H1 (cell line): ENCODE results near the gene CCDC171. TPM values are rescaled to one million over a fixed set of nuclear protein-coding genes. Genes with fewer than 3 reads are reported as not detected.

ENCODE experiments used
- CTCF ChIA-PET: fragments of 300-600 bp; sonication (Branson Sonifier 250); formaldehyde crosslinking; loops from one replicate; lab custom pipeline; 2021; ENCODE audit not compliant: partially characterized antibody; lab: Charles Lee
- POLR2A ChIA-PET: fragments of 300-600 bp; sonication (Branson Sonifier 250); formaldehyde crosslinking; loops from one replicate; lab custom pipeline; 2021; ENCODE audit warnings: inconsistent platforms; ENCODE audit not compliant: partially characterized antibody; lab: Charles Lee
- DNase-seq, 2 experiments: peaks; one replicate each; pipeline versions ENCODE4 v3.0.0 to v3.0.0-alpha.2; 2010 to 2022; ENCODE audit warnings: low spot score in 2 of 2, low read depth in 1 of 2, mixed read lengths in 1 of 2
- FAIRE-seq: peaks from 2 replicates; lab custom pipeline; 2011; peaks lifted over from hg19 to GRCh38; lab: Jason Lieb, UNC
- H2AFZ ChIP-seq: 2 replicates; pipeline ENCODE4 v1.8.1; 2012; ENCODE audit warnings: low read length, inconsistent platforms
- H2AK5ac ChIP-seq: 2 replicates; pipeline ENCODE4 v1.6.1; 2013; ENCODE audit warnings: low read depth, low read length
- H2BK120ac ChIP-seq: replicated peaks from 2 replicates; pipeline ENCODE3; 2013; ENCODE audit warnings: low read depth, low read length, inconsistent platforms
- H2BK12ac ChIP-seq: 2 replicates; pipeline ENCODE4 v1.6.1; 2013; ENCODE audit warnings: low read depth, low read length
- H2BK15ac ChIP-seq: 2 replicates; pipeline ENCODE4 v1.6.1; 2013; ENCODE audit warnings: low read length
- H2BK20ac ChIP-seq: 2 replicates; pipeline ENCODE4 v1.6.1; 2013; ENCODE audit warnings: low read length
- H2BK5ac ChIP-seq: 2 replicates; pipeline ENCODE4 v1.6.1; 2013; ENCODE audit warnings: low read depth, low read length
- H3K14ac ChIP-seq: 2 replicates; pipeline ENCODE4 v1.6.1; 2013; ENCODE audit warnings: inconsistent platforms; ENCODE audit not compliant: insufficient read length
- H3K18ac ChIP-seq: 2 replicates; pipeline ENCODE4 v1.6.1; 2013; ENCODE audit warnings: low read length; ENCODE audit errors: extremely low read depth
- H3K23ac ChIP-seq: 2 replicates; pipeline ENCODE4 v1.6.1; 2013; ENCODE audit warnings: inconsistent platforms; ENCODE audit not compliant: insufficient read length
- H3K23me2 ChIP-seq: 2 replicates; pipeline ENCODE4 v1.6.1; 2013; ENCODE audit warnings: low read depth, low read length
- H3K27ac ChIP-seq: 2 replicates; pipeline ENCODE4 v1.6.1; 2011; ENCODE audit warnings: low read depth, low read length, inconsistent platforms
- H3K27me3 ChIP-seq, 4 experiments: replicated peaks in 1 of 4; 1 replicate in 1 of 4; 2 replicates in 3 of 4; pipeline versions ENCODE4 v1.6.1 to v1.8.1; 2011 to 2013; ENCODE audit warnings: low read length in 3 of 4, mild to moderate bottlenecking in 3 of 4, inconsistent platforms in 2 of 4, mixed read lengths in 2 of 4, moderate library complexity in 1 of 4; ENCODE audit not compliant: control insufficient read depth in 3 of 4, insufficient read depth in 3 of 4; ENCODE audit errors: extremely low read depth in 1 of 4
- H3K36me3 ChIP-seq, 4 experiments: 2 replicates each; pipeline versions ENCODE4 v1.6.1 to v1.8.1; 2011 to 2013; ENCODE audit warnings: mild to moderate bottlenecking in 4 of 4, low read length in 3 of 4, moderate library complexity in 2 of 4, control low read depth in 1 of 4, inconsistent platforms in 1 of 4; ENCODE audit not compliant: insufficient read depth in 4 of 4, control insufficient read depth in 2 of 4
- H3K4ac ChIP-seq: replicated peaks from 2 replicates; pipeline ENCODE3; 2013; ENCODE audit warnings: low read length, low read depth, mixed read lengths, inconsistent platforms; ENCODE audit not compliant: insufficient read length
- H3K4me1 ChIP-seq, 4 experiments: replicated peaks in 1 of 4; 1 replicate in 1 of 4; 2 replicates in 3 of 4; pipeline versions ENCODE4 v1.6.1 to v1.8.1; 2011 to 2013; ENCODE audit warnings: low read length in 3 of 4, inconsistent platforms in 2 of 4, mixed read lengths in 1 of 4; ENCODE audit not compliant: insufficient read depth in 4 of 4, control insufficient read depth in 3 of 4
- H3K4me2 ChIP-seq, 2 experiments: 2 replicates each; pipeline versions ENCODE4 v1.6.1 to v1.8.1; 2011 to 2013; ENCODE audit warnings: low read depth in 2 of 2, low read length in 2 of 2, control low read depth in 1 of 2, inconsistent platforms in 1 of 2, mild to moderate bottlenecking in 1 of 2; ENCODE audit not compliant: insufficient read depth in 1 of 2
- H3K4me3 ChIP-seq, 4 experiments: fragments of 200-600, 300-600 bp in 1 of 4; sonication (generic), shearing (Covaris generic), sonication (Bioruptor Twin) in 1 of 4; 2 replicates each; pipeline versions ENCODE4 v1.5.1 to v1.8.1; 2011 to 2016; ENCODE audit warnings: low read length in 4 of 4, low read depth in 3 of 4, control low read depth in 2 of 4, inconsistent platforms in 2 of 4, mild to moderate bottlenecking in 2 of 4, mixed read lengths in 1 of 4, moderate library complexity in 1 of 4; ENCODE audit not compliant: insufficient read depth in 2 of 4; ENCODE audit errors: extremely low read depth in 1 of 4
- H3K56ac ChIP-seq: replicated peaks from 2 replicates; pipeline ENCODE3; 2013; ENCODE audit warnings: low read depth, mild to moderate bottlenecking, mixed read lengths, low read length, inconsistent platforms; ENCODE audit not compliant: insufficient read length
- H3K79me1 ChIP-seq: 2 replicates; pipeline ENCODE4 v1.6.1; 2013; ENCODE audit warnings: low read depth, low read length, control low read depth
- H3K79me2 ChIP-seq, 2 experiments: 2 replicates each; pipeline versions ENCODE4 v1.6.1 to v1.8.1; 2012 to 2013; ENCODE audit warnings: low read length in 2 of 2, mild to moderate bottlenecking in 2 of 2, inconsistent platforms in 1 of 2; ENCODE audit not compliant: insufficient read depth in 2 of 2, control insufficient read depth in 1 of 2
- H3K9ac ChIP-seq, 4 experiments: replicated peaks in 1 of 4; 1 replicate in 1 of 4; 2 replicates in 3 of 4; pipeline versions ENCODE4 v1.6.1 to v1.8.1; 2011 to 2013; ENCODE audit warnings: low read depth in 3 of 4, low read length in 3 of 4, control low read depth in 2 of 4, mild to moderate bottlenecking in 2 of 4, moderate library complexity in 2 of 4, inconsistent platforms in 1 of 4; ENCODE audit errors: extremely low read depth in 1 of 4
- H3K9me3 ChIP-seq, 2 experiments: 2 replicates each; pipeline versions ENCODE4 v1.6.1 to v1.8.1; 2012 to 2013; ENCODE audit warnings: mild to moderate bottlenecking in 2 of 2, moderate library complexity in 2 of 2, control low read depth in 1 of 2, inconsistent platforms in 1 of 2, low read depth in 1 of 2, low read length in 1 of 2, mixed read lengths in 1 of 2; ENCODE audit not compliant: insufficient read depth in 2 of 2
- H4K20me1 ChIP-seq, 2 experiments: replicated peaks in 1 of 2; 2 replicates each; pipeline versions ENCODE3 to v1.8.1; 2011 to 2013; ENCODE audit warnings: inconsistent platforms in 2 of 2, low read length in 2 of 2, mild to moderate bottlenecking in 1 of 2; ENCODE audit not compliant: insufficient read depth in 2 of 2, control insufficient read depth in 1 of 2
- H4K5ac ChIP-seq: 2 replicates; pipeline ENCODE4 v1.6.1; 2013; ENCODE audit warnings: low read length, low read depth, mixed read lengths, inconsistent platforms; ENCODE audit not compliant: insufficient read length
- H4K8ac ChIP-seq: 2 replicates; pipeline ENCODE4 v1.8.0; 2013; ENCODE audit warnings: mild to moderate bottlenecking, moderate library complexity, low read length, inconsistent platforms; ENCODE audit not compliant: insufficient read depth; ENCODE audit errors: extremely low read depth
- H4K91ac ChIP-seq: replicated peaks from 2 replicates; pipeline ENCODE3; 2013; ENCODE audit warnings: low read length, mixed read lengths, inconsistent platforms; ENCODE audit not compliant: insufficient read length
- ASH2L ChIP-seq: fragments of 200-600, 300-600 bp; sonication (generic); IDR thresholded peaks from one replicate; pipeline ENCODE4 v1.7.1; 2017; ENCODE audit warnings: low read length
- BACH1 ChIP-seq: IDR thresholded peaks from 2 replicates; pipeline ENCODE4 v1.6.1; 2012; ENCODE audit warnings: low read length, improper control_type of control experiment
- POLR2AphosphoS5 ChIP-seq: IDR thresholded peaks from 2 replicates; pipeline ENCODE4 v1.6.1; 2011; ENCODE audit warnings: low read depth, low read length
- POU5F1 ChIP-seq: IDR thresholded peaks from 2 replicates; pipeline ENCODE4 v1.6.1; 2011; ENCODE audit warnings: low read depth, mild to moderate bottlenecking, low read length, moderate library complexity
- RBBP5 ChIP-seq: IDR thresholded peaks from 2 replicates; pipeline ENCODE4 v1.7.1; 2012; ENCODE audit warnings: low read depth, mild to moderate bottlenecking, inconsistent platforms, low read length, moderate library complexity, borderline replicate concordance
- RNF2 ChIP-seq: fragments of 200-900, 300-1000 bp; sonication (generic); IDR thresholded peaks from 2 replicates; pipeline ENCODE4 v1.7.1; 2016; ENCODE audit warnings: borderline replicate concordance, low read depth, mild to moderate bottlenecking, antibody characterized with exemption, low read length; ENCODE audit not compliant: poor library complexity, severe bottlenecking; ENCODE audit errors: missing control alignments
- RXRA ChIP-seq: IDR thresholded peaks from 2 replicates; pipeline ENCODE4 v1.6.1; 2011; ENCODE audit warnings: low read depth, mild to moderate bottlenecking, low read length, moderate library complexity; ENCODE audit not compliant: insufficient read depth
- SAP30 ChIP-seq: fragments of 300-600 bp; sonication (generic); IDR thresholded peaks from 2 replicates; pipeline ENCODE4 v1.7.1; 2012; ENCODE audit warnings: low read length, moderate library complexity, mild to moderate bottlenecking, inconsistent platforms; ENCODE audit not compliant: insufficient read depth, insufficient replicate concordance
- SP2 ChIP-seq: IDR thresholded peaks from 2 replicates; pipeline ENCODE4 v1.6.1; 2012; ENCODE audit warnings: mild to moderate bottlenecking, low read length, inconsistent platforms
- TCF12 ChIP-seq: IDR thresholded peaks from 2 replicates; pipeline ENCODE4 v1.6.1; 2011; ENCODE audit warnings: low read depth, mild to moderate bottlenecking, low read length
- YY1 ChIP-seq: IDR thresholded peaks from 2 replicates; pipeline ENCODE4 v1.6.1; 2011; ENCODE audit warnings: low read depth, mild to moderate bottlenecking, low read length
- ZNF274 ChIP-seq: IDR thresholded peaks from 2 replicates; pipeline ENCODE4 v1.7.0; 2012; ENCODE audit warnings: low read length, borderline replicate concordance; ENCODE audit errors: extremely low read depth
- WGBS, 2 experiments: shearing (Covaris generic) in 1 of 2; methylation state at CpG; one replicate each; pipeline versions ENCODE4 v1.1.6 to v1.1.7; 2013 to 2015; ENCODE audit warnings: low lambda C conversion rate in 2 of 2, mixed read lengths in 2 of 2, inconsistent platforms in 1 of 2, low coverage in 1 of 2, missing lambda C conversion rate in 1 of 2; ENCODE audit not compliant: insufficient replicate concordance in 2 of 2, insufficient coverage in 1 of 2, insufficient read length in 1 of 2; ENCODE audit errors: extremely low coverage in 1 of 2, missing lambda C conversion rate in 1 of 2; 5-methylcytosine and 5-hydroxymethylcytosine counted together
- polyA plus RNA-seq, 7 experiments: library from polyadenylated mRNA; depleted of rRNA in 3 of 7; stranded (reverse) in 5 of 7; unstranded in 2 of 7; fragments of >200 nt in 5 of 7; fragments of 200-250 nt in 2 of 7; gene quantifications; 1 replicate in 5 of 7; 2 replicates in 1 of 7; 4 replicates in 1 of 7; pipeline versions ENCODE4 v1.2.1 to v1.2.3, GENCODE V29; 2011 to 2013; ENCODE audit warnings: missing spikeins in 2 of 7, mixed read lengths in 2 of 7
- total RNA-seq: library from RNA; stranded (reverse); fragmentation: NEBNext Ultra II Directional; extraction: Animal tissue kit (Norgen Biotek cat#: 25700); gene quantifications from 2 replicates; pipeline ENCODE4 v1.2.1, GENCODE V29; 2021

Gene CCDC171
- total and polyA plus RNA-seq, 2 of the 8 experiments (the other 6 are each of a cell fraction or from before 2014, with no cell fraction given), result 0.83 to 2.3 TPM

- H3K79me1 ChIP-seq, result no peaks in the 10 kb centered on the region
- TF ChIP-seq POLR2AphosphoS5, result no peak
- no peak for TF ChIP-seq RBBP5
- no peak for TF ChIP-seq YY1
- TF ChIP-seq RXRA, result no peak
- no peak for TF ChIP-seq ZNF274
- no peak for TF ChIP-seq RNF2
- no peak for TF ChIP-seq SAP30
- TF ChIP-seq SP2, result no peak
- no peak for TF ChIP-seq ASH2L
- no peak for TF ChIP-seq TCF12
- no peak for TF ChIP-seq POU5F1
- no peak for TF ChIP-seq BACH1
- 87% methylated on average over 2 of the region's 2 CpGs; no CpG with 5 or more reads in 1 of the 2 experiments for WGBS, 2 experiments
- H3K4me2 ChIP-seq, result no peak overlapping the region
- H3K4me1 ChIP-seq, result no peaks in the 10 kb centered on the region
- H3K4me3 ChIP-seq, result no peak overlapping the region
- H3K4ac ChIP-seq, result no peak overlapping the region
- H2AFZ ChIP-seq, result no peak overlapping the region
- no peak overlapping the region for H2BK120ac ChIP-seq
- H2BK5ac ChIP-seq, result no peak overlapping the region
- no peaks in the 10 kb centered on the region for H3K36me3 ChIP-seq
- H3K23me2 ChIP-seq, result no peaks in the 10 kb centered on the region
- no peak overlapping the region for H4K8ac ChIP-seq
- H4K5ac ChIP-seq, result no peak overlapping the region
- no peak overlapping the region for H3K9ac ChIP-seq
- no peak overlapping the region for H2AK5ac ChIP-seq
- no peak overlapping the region for H4K91ac ChIP-seq
- no peak overlapping the region for H3K56ac ChIP-seq
- no peak overlapping the region for H3K27ac ChIP-seq
- no peaks in the 10 kb centered on the region for H3K27me3 ChIP-seq
- no peaks in the 10 kb centered on the region for H4K20me1 ChIP-seq
- POLR2A ChIA-PET, result no interaction called here
- no peak for FAIRE-seq
- CTCF ChIA-PET, result no interaction called here
- H3K14ac ChIP-seq, result no peak overlapping the region
- no peak overlapping the region for H3K23ac ChIP-seq
- no peak overlapping the region for H2BK12ac ChIP-seq
- H2BK20ac ChIP-seq, result no peak overlapping the region
- no peaks in the 10 kb centered on the region for H3K79me2 ChIP-seq
- DNase-seq, result no peak
- H3K9me3 ChIP-seq, result no peaks in the 10 kb centered on the region
- no peak overlapping the region for H2BK15ac ChIP-seq
- H3K18ac ChIP-seq, result no peak overlapping the region
Observed at GRCh38 chr9:15711931-15712330, 159.1 kb downstream of the CCDC171 start.
